NCI-H345 (cell line): ENCODE results near the gene LINC00632.

Source experiments
- DNase-seq: peaks from one replicate; lab custom pipeline; 2025; lab: John Stamatoyannopoulos, UW

LINC00632 gene

GRCh38 chrX:140765043-140765784 is 55.7 kb downstream of the LINC00632 start:
- DNase-seq, result peak; percentile 36

- DNase-seq, result peak; percentile 62
Observed at GRCh38 chrX:140766024-140766611, 56.6 kb downstream of the LINC00632 start.

- DNase-seq, result no peak
Observed at GRCh38 chrX:140767646-140768045, 58.1 kb downstream of the LINC00632 start.

- DNase-seq, result no peak
Observed at GRCh38 chrX:140775211-140775610, 65.7 kb downstream of the LINC00632 start.

GRCh38 chrX:140776320-140776719 is 66.8 kb downstream of the LINC00632 start:
- DNase-seq, result no peak

GRCh38 chrX:140794642-140795041 is 85.1 kb downstream of the LINC00632 start:
- no peak for DNase-seq

- DNase-seq, result no peak
Observed at GRCh38 chrX:140799216-140799615, 89.7 kb downstream of the LINC00632 start.

GRCh38 chrX:140804292-140804691 is 94.7 kb downstream of the LINC00632 start:
- no peak for DNase-seq

- no peak for DNase-seq
Observed at GRCh38 chrX:140815868-140816267, 106.3 kb downstream of the LINC00632 start.

GRCh38 chrX:140817943-140818342 is 108.4 kb downstream of the LINC00632 start:
- peak; percentile 4 for DNase-seq

GRCh38 chrX:140821280-140821679 is 111.7 kb downstream of the LINC00632 start:
- DNase-seq, result peak; percentile 22

GRCh38 chrX:140822184-140822583 is 112.6 kb downstream of the LINC00632 start:
- no peak for DNase-seq

- DNase-seq, result no peak
Observed at GRCh38 chrX:140822861-140823260, 113.3 kb downstream of the LINC00632 start.

GRCh38 chrX:140836874-140837273 is 127.3 kb downstream of the LINC00632 start:
- DNase-seq, result no peak
